ENCODE measurements around the gene ARMCX4. TPM values are rescaled to one million over a fixed set of nuclear protein-coding genes. Genes with fewer than 3 reads are reported as not detected.

ARMCX4 gene
- total and polyA plus RNA-seq, 9 of the 15 experiments (the other 6 are each of a cell fraction or from before 2014, with no cell fraction given): 0.11 TPM; not detected in 8

DNA sequence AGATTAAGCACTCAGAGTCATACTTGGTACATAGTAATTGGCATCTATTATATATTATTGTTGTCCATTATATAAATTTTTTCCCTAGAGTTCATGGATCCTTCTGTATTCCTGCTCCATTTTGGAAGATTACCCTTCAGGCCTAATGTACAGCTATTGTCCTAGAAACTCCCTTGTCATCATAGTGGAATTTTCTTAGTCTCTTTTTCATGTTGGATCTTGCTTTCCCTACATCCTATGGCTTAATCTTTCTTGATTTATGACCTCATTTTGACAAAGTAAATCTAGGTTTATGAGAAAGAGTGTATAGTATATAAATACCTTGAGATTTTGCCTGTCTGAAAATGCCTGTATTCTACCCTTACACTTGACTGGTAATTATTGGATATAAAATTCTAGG lies 22.1 kb downstream of the ARMCX4 start:
- Histone ChIP-seq H3K9ac (ENCODE audit: insufficient read depth in 1 of 2, low read depth in 2 of 2, low read length in 2 of 2) (no peak overlapping the region), H3K4me2 (ENCODE audit: insufficient read depth, low read length) (no peak overlapping the region), H2AFZ (ENCODE audit: low read depth, low read length) (no peak overlapping the region), H3K27me3 (ENCODE audit: control insufficient read depth in 2 of 2, insufficient read depth in 2 of 2, low read length in 2 of 2) (no peaks in the 10 kb centered on the region), H3K27ac (ENCODE audit: extremely low read depth, low read depth, low read length) (no peak overlapping the region), H4K20me1 (replicated peaks; ENCODE audit: control insufficient read depth, insufficient read depth, low read length) (no peaks in the 10 kb centered on the region), H3K79me2 (ENCODE audit: control insufficient read depth, insufficient read depth, low read length) (no peaks in the 10 kb centered on the region), H3K9me1 (ENCODE audit: control insufficient read depth, insufficient read depth, low read length) (no peaks in the 10 kb centered on the region), H3K9me3 (replicated peaks; ENCODE audit: control insufficient read depth, insufficient read depth, low read depth, low read length) (no peaks in the 10 kb centered on the region), H3K36me3 (ENCODE audit: control insufficient read depth, insufficient read depth, low read length) (no peaks in the 10 kb centered on the region), H3K4me3 (no peak overlapping the region), H3K4me1 (replicated peaks in 1 of 2; ENCODE audit: control insufficient read depth in 2 of 2, insufficient read depth in 2 of 2, low read length in 2 of 2) (no peaks in the 10 kb centered on the region)
- ChIA-PET CTCF (ENCODE audit: low intra/inter-chr PET ratio) (no interaction called here), POLR2A (no interaction called here)
- TF ChIP-seq CREB3L1 (IDR thresholded peaks at IDR 0.05; ENCODE audit: borderline replicate concordance, low read depth): no peak
- no peak for TF ChIP-seq MCM7 (IDR thresholded peaks at IDR 0.05)
- no peak for TF ChIP-seq ZFPM2 (CRISPR knock-in tag; IDR thresholded peaks at IDR 0.05)
- no peak for TF ChIP-seq WHSC1 (IDR thresholded peaks at IDR 0.05; ENCODE audit: low read length)
- TF ChIP-seq, protein P1, sequence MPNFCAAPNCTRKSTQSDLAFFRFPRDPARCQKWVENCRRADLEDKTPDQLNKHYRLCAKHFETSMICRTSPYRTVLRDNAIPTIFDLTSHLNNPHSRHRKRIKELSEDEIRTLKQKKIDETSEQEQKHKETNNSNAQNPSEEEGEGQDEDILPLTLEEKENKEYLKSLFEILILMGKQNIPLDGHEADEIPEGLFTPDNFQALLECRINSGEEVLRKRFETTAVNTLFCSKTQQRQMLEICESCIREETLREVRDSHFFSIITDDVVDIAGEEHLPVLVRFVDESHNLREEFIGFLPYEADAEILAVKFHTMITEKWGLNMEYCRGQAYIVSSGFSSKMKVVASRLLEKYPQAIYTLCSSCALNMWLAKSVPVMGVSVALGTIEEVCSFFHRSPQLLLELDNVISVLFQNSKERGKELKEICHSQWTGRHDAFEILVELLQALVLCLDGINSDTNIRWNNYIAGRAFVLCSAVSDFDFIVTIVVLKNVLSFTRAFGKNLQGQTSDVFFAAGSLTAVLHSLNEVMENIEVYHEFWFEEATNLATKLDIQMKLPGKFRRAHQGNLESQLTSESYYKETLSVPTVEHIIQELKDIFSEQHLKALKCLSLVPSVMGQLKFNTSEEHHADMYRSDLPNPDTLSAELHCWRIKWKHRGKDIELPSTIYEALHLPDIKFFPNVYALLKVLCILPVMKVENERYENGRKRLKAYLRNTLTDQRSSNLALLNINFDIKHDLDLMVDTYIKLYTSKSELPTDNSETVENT (CRISPR knock-in tag; IDR thresholded peaks at IDR 0.05): no peak
- no peak for TF ChIP-seq SIX5 (IDR thresholded peaks at IDR 0.05; ENCODE audit: borderline replicate concordance in 1 of 2, insufficient read depth in 1 of 2, low read depth in 1 of 2, low read length in 2 of 2)
- TF ChIP-seq SAFB2 (IDR thresholded peaks at IDR 0.05; ENCODE audit: borderline replicate concordance, low read depth, low read length, severe bottlenecking): no peak
- TF ChIP-seq PTTG1 (tag; IDR thresholded peaks at IDR 0.05; ENCODE audit: low read depth): no peak
- no peak for TF ChIP-seq ZNF639 (CRISPR knock-in tag; conservative IDR thresholded peaks at IDR 0.05 in 1 of 2, IDR thresholded peaks at IDR 0.05 in 1 of 2)
- no peak for TF ChIP-seq ADNP (tag; IDR thresholded peaks at IDR 0.05)
- TF ChIP-seq ZNF695 (CRISPR knock-in tag; IDR thresholded peaks at IDR 0.05): no peak
- TF ChIP-seq VEZF1 (CRISPR knock-in tag; IDR thresholded peaks at IDR 0.05): no peak
- TF ChIP-seq JUND (IDR thresholded peaks at IDR 0.05; ENCODE audit: borderline replicate concordance, low read depth, low read length): no peak
- TF ChIP-seq JUND (tag; IDR thresholded peaks at IDR 0.05; ENCODE audit: borderline replicate concordance, low read depth, low read length): no peak
- TF ChIP-seq, protein P2, sequence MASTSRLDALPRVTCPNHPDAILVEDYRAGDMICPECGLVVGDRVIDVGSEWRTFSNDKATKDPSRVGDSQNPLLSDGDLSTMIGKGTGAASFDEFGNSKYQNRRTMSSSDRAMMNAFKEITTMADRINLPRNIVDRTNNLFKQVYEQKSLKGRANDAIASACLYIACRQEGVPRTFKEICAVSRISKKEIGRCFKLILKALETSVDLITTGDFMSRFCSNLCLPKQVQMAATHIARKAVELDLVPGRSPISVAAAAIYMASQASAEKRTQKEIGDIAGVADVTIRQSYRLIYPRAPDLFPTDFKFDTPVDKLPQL (IDR thresholded peaks at IDR 0.05; ENCODE audit: extremely low read depth, insufficient read length): no peak
- no peak for TF ChIP-seq ZNF384 (IDR thresholded peaks at IDR 0.05; ENCODE audit: low read depth, low read length)
- in situ Hi-C loops (cut with MboI) (no loop called here), intact Hi-C loops (cut with micrococcal nuclease) (no loop called here)
- DNase-seq (ENCODE audit: extremely low read depth in 1 of 4, low spot score in 3 of 4) (no peak), ATAC-seq (no peak), FAIRE-seq (no peak)
- BruUV-seq (replicated peaks): no TSS peak

All from K562 (cell line).